NCI-H345 treated with DMSO at 0.1 percent for 48 hours (cell line): Measurements from ENCODE around the gene ZC3H12A.

Experiments used
- DNase-seq: peaks from one replicate; lab custom pipeline; 2025; ENCODE audit not compliant: unreplicated experiment; lab: John Stamatoyannopoulos, UW

Gene ZC3H12A

GRCh38 chr1:37477946-37478345 lies 3.6 kb downstream of the ZC3H12A start:
- no peak for DNase-seq

- DNase-seq: no peak
These were observed 4.1 kb downstream of the ZC3H12A start for GRCh38 chr1:37478451-37478881.

DNA sequence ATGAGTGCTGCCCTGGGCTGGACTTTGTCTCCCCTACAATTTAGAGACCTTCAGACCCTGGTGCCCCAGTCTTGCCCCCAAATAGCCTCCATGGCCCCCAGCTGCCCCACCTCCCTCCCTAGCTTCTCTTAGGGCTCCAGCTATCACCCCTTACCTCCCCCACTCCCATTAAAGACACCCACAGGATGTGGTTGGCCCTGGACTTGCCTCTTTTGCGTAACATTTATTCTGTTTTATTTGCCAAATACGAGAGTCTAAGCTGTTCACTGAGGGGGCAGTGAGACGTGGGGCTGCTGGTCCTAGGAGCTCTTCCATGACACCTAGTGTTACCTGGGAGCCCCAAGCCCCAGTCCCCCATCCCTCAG lies 4.5 kb downstream of the ZC3H12A start:
- no peak for DNase-seq

DNA sequence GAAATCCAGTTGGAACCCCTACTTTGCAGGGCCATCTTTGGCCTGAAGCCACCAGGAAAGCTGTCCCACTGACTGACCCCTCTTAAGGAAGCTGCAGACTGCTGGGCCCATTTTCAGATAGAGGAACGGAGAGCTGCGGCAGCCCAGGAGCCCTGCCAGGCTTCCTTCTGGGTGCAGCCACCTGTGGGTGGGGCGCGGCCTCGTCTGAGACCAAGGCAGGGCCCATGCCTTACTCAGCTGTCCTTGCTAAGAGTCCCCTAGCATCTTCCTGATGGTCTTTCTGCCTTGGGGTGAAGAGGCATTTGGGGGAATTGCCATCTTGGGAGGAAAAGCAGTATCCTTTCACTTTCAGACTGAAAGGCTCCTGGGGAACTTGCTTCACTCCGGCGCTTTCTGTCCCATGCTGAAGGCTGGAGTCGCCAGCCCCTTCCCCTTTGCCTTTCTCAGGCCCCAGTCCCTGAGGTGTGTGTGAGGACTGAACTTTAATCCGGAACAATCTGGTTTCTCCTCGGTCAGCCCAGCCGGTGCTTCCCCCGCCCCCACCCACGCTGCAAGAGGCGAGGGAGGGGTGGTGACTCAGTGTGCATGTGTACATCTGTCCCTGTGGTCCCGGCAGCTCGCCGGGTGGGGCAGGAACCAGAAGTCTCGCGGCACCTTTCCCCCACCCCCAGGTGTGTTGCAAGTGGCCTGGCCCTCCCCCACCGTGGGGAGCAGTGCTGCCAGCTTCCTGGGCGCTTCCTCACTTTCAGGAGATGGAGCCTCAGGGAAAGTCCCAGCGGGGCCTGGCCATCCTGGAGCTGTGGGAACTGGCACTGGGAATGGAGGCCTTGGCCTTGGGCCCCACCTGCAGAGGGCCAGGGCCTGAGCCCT lies 5.1 kb downstream of the ZC3H12A start:
- DNase-seq: no peak

GRCh38 chr1:37480125-37480466 lies 5.7 kb downstream of the ZC3H12A start:
- no peak for DNase-seq

DNA sequence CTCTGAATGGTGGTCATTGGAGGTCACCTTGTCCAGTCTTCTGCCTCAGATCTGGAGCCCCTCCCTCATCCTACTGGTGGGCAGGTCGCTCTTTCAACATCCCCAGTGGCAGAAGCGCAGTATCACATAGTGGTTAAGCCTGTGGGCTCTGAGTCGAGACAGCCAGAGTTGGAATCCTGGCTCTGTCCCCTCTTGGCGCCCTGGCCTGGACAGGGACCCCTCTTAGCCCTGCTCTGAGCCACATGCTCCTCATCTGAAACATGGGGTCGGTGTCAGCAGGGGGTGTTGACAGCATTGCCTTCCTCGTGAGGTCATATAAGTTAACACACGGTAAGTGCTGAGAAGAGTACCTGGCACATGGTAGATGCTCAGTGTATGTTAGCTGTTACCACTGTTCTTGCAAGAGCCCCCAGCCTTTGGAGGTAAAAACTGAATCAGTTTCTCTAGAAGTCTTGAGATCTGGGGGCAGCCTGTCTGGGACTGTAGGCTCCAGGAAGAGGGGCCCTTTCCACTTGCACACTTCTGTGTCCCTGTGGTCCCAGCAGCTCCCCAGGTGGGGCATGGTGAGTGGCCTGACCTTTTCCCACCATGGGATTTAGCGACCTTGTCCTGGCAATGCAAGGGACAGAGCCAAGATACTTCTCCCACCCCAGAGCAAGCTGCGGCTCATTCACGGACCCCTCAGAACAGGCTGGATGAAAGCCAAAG lies 6.4 kb downstream of the ZC3H12A start:
- no peak for DNase-seq

GRCh38 chr1:37481289-37482003 lies 7.1 kb downstream of the ZC3H12A start:
- DNase-seq: no peak

GRCh38 chr1:37482004-37482785 lies 7.8 kb downstream of the ZC3H12A start:
- no peak for DNase-seq

GRCh38 chr1:37482796-37483744 lies 8.7 kb downstream of the ZC3H12A start:
- no peak for DNase-seq

GRCh38 chr1:37483785-37484184 lies 9.4 kb downstream of the ZC3H12A start:
- no peak for DNase-seq

- DNase-seq: no peak
These were observed 10.1 kb downstream of the ZC3H12A start for GRCh38 chr1:37484325-37485051.

- DNase-seq: no peak
These were observed 11.7 kb downstream of the ZC3H12A start for GRCh38 chr1:37485902-37486679.

- DNase-seq: peak; percentile 49
These were observed 12.6 kb downstream of the ZC3H12A start for GRCh38 chr1:37486680-37487618.

- DNase-seq: no peak
These were observed 13.2 kb downstream of the ZC3H12A start for GRCh38 chr1:37487619-37487984.

DNA sequence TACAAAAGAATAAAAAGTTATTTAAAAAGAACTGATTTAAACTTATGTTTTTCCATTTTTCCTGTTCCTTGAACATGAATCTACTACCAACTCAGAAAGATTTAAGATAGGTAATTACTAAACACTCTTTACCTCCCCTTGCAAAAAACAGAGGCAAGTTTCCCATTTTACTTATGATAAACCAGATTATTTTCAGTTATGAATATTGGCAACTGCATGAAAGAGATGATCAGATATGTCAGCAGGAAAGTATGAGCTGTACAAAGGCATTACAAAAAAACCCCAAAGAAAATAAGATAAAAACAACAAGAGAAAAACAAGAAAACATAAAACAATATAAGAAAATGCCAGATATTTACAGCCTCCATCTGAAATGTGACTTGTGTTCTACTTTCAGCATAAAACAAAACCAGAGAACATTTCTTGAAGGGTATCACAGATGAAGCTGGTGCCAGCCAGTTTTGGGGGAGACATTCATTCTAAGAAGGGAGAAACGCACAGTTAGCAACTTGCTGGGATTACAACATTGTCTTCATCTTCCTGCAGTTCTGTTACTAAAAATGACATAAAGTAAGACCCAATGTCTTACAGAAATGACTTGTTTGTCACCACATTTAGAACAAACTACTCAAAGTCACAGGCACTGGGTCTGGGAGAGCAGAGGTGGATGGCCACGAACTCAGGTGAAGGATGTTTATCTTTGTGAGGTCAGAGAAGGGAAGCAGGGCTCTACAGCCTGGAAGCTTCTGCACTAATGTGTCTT lies 19.1 kb downstream of the ZC3H12A start:
- DNase-seq: no peak

- no peak for DNase-seq
These were observed 21.5 kb downstream of the ZC3H12A start for GRCh38 chr1:37495875-37496274.

- DNase-seq: peak; percentile 80
These were observed 23.5 kb downstream of the ZC3H12A start for GRCh38 chr1:37497832-37498231.
